NB4 (cell line): Measurements from ENCODE around the gene RGS9BP.

Experiments used
- DNase-seq: peaks from one replicate; pipeline ENCODE4 v3.0.0; 2010; ENCODE audit warnings: low read depth
- H3K4me3 ChIP-seq: one replicate; pipeline ENCODE4 v1.5.1; 2011; ENCODE audit warnings: mild to moderate bottlenecking, low read depth, low read length, moderate library complexity
- MYC ChIP-seq: IDR thresholded peaks from 2 replicates; pipeline ENCODE4 v1.6.1; 2011; ENCODE audit warnings: low read depth, low read length
- POLR2A ChIP-seq: IDR thresholded peaks from 2 replicates; pipeline ENCODE4 v1.6.1; 2011; ENCODE audit warnings: mild to moderate bottlenecking; ENCODE audit not compliant: insufficient read length; ENCODE audit errors: extremely low read depth
- TF ChIP-seq, protein P1 (sequence below): IDR thresholded peaks from one replicate; pipeline ENCODE4 v1.5.1; 2012; ENCODE audit warnings: low read depth, low read length
- TF ChIP-seq, protein P2 (sequence below): IDR thresholded peaks from 2 replicates; pipeline ENCODE4 v1.6.1; 2011; ENCODE audit warnings: low read depth, low read length

Gene RGS9BP

GRCh38 chr19:32720216-32720935, 44.7 kb downstream of the RGS9BP start:
- TF ChIP-seq, protein P1, sequence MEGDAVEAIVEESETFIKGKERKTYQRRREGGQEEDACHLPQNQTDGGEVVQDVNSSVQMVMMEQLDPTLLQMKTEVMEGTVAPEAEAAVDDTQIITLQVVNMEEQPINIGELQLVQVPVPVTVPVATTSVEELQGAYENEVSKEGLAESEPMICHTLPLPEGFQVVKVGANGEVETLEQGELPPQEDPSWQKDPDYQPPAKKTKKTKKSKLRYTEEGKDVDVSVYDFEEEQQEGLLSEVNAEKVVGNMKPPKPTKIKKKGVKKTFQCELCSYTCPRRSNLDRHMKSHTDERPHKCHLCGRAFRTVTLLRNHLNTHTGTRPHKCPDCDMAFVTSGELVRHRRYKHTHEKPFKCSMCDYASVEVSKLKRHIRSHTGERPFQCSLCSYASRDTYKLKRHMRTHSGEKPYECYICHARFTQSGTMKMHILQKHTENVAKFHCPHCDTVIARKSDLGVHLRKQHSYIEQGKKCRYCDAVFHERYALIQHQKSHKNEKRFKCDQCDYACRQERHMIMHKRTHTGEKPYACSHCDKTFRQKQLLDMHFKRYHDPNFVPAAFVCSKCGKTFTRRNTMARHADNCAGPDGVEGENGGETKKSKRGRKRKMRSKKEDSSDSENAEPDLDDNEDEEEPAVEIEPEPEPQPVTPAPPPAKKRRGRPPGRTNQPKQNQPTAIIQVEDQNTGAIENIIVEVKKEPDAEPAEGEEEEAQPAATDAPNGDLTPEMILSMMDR = no peak
- no peak for TF ChIP-seq POLR2A
- no peak for TF ChIP-seq MYC
- TF ChIP-seq, protein P2, sequence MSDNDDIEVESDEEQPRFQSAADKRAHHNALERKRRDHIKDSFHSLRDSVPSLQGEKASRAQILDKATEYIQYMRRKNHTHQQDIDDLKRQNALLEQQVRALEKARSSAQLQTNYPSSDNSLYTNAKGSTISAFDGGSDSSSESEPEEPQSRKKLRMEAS = no peak
- no peak for DNase-seq
- no peak overlapping the region for H3K4me3 ChIP-seq

- no peak for DNase-seq
- H3K4me3 ChIP-seq = no peak overlapping the region
- TF ChIP-seq MYC = no peak
- TF ChIP-seq, protein P1 = no peak
- no peak for TF ChIP-seq POLR2A
- TF ChIP-seq, protein P2 = no peak
These were observed 45.2 kb downstream of the RGS9BP start for GRCh38 chr19:32720936-32721250.
